C4-2B (cell line): ENCODE data around the gene ISG20L2.

Source experiments
- CTCF ChIP-seq: fragments of 450-650 bp; conservative IDR thresholded peaks from 2 replicates; pipeline ENCODE4 v1.5.1; 2017; ENCODE audit warnings: mild to moderate bottlenecking
- ZFX ChIP-seq: fragments of 450-650 bp; IDR thresholded peaks from 2 replicates; pipeline ENCODE4 v1.6.1; 2017

DNA sequence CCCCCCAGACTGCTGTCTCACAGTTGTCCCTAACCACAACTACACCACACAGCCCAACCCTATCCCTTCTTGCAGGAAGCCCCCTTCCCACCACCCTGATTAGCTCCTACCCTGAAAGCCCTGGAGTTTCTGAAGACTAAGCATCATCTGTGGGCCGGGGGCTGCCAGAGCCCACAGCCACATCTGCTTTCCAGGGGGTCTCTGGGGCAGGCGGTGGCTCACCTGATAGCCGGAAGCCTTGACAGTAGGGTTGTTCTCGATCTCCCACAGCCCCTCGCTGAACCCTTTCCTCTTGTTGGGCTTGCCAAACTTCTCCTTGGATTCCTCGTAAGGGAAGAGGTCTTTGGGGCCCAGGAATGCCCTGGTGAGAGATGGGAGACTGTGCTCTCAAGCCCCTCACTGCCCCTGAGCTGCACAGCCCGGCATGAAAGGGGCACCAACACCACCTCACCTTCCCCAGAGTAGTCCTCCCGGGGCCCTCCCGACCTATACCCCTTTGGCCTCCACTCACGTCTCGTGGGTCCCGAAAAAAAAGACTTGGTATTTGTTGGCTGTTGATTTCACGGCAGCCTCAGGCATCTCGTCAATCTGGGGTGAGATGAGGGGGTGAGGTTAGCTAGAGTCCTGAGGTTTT is 16.3 kb upstream of the ISG20L2 start:
- no peak for TF ChIP-seq CTCF
- no peak for TF ChIP-seq ZFX
